Hindlimb muscle (tissue), 1 donor: Measurements from ENCODE around the gene ANKRD1. TPM values are rescaled to one million over a fixed set of nuclear protein-coding genes. Genes with fewer than 3 reads are reported as not detected.

Experiments
- polyA plus RNA-seq: library from polyadenylated mRNA; unstranded; fragments of 120-200 nt; gene quantifications from one replicate; pipeline ENCODE4 v1.2.1, GENCODE V29; 2013; ENCODE audit not compliant: insufficient read length

Gene ANKRD1
- polyA plus RNA-seq, 1 donor, result 45.2 TPM

Other genes with a start within 250 kb of the ANKRD1 start
- gene HTR7, start 63.0 kb downstream of the ANKRD1 start, polyA plus RNA-seq, result 0.36 TPM
- gene RPP30, start 49.1 kb downstream of the ANKRD1 start, polyA plus RNA-seq, result 34.5 TPM